ENCODE measurements around the gene GIPC3.

GRCh38 chr19:3538965-3539755 is 46.1 kb upstream of the GIPC3 start, which contains the start of gene TEKTIP1:
- TF ChIP-seq CTCF (IDR thresholded peaks at IDR 0.05), result no peak
- TF ChIP-seq POLR2AphosphoS5 (IDR thresholded peaks at IDR 0.05), result no peak
